ENCODE measurements around the gene ACLY.

The ACLY gene

DNA sequence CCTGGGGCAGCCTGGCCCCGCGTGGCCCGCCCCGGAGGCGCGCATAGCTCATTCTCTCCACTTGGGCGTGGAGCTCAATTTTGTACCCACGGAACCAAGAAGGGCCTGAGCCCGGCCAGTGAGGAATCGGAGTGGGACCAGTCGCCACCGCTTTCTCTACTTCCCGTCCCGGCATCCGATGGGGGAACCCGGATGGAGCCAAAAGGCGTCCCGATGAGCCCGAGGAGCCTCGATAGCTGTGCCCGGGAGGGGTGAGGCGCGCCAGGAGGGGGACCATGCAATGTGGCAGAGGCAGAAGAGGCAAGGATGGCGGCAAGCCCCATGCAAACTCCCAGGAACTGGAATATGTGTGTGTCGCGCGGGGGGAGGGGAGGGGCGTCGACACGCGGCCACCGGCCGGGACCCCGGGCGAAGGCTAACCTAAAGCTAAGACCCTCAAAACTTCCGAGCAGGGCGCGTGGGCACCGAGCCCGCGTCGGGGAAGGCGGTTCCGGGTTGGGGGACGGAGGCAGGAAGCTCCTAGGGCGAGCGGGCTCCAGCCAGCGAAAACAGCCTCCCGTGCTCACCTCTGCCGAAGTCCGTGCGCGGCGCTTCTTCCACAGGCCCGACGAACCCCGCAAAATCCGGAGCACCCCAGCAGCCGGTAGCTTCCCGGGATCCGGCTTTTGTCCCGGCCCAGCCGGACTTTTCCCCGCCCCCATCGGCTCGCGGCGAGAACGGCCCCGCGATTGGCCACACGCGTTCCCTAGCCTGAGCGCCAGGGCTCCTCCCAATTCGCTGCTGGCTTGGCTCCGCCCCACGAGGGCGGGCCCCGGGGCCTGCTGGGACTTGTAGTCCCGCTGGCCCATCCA lies at the start of gene ACLY:
Gene ACLY (minus strand): TSS at position 638 of the 851 bp plus-strand sequence. CDS start 5,078 bp downstream, outside the sequence.
- DNase-seq (ENCODE audit: low spot score) = peak; percentile 97

DNA sequence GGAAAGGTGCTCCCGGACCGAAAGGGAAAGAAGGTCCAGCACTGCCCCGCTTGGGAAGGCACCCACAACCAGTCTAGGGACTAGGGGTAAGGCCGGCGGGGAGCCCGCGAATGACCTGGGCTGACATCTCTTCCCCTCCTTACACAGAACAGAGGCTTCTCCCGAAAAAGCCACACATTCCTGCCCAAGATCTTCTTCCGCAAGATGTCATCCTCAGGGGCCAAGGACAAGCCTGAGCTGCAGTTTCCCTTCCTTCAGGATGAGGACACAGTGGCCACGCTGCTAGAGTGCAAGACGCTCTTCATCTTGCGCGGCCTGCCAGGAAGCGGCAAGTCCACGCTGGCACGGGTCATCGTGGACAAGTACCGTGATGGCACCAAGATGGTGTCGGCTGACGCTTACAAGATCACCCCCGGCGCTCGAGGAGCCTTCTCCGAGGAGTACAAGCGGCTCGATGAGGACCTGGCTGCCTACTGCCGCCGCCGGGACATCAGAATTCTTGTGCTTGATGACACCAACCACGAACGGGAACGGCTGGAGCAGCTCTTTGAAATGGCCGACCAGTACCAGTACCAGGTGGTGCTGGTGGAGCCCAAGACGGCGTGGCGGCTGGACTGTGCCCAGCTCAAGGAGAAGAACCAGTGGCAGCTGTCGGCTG lies 49.3 kb upstream of the ACLY start:
- no peak for DNase-seq (ENCODE audit: low spot score)

DNA sequence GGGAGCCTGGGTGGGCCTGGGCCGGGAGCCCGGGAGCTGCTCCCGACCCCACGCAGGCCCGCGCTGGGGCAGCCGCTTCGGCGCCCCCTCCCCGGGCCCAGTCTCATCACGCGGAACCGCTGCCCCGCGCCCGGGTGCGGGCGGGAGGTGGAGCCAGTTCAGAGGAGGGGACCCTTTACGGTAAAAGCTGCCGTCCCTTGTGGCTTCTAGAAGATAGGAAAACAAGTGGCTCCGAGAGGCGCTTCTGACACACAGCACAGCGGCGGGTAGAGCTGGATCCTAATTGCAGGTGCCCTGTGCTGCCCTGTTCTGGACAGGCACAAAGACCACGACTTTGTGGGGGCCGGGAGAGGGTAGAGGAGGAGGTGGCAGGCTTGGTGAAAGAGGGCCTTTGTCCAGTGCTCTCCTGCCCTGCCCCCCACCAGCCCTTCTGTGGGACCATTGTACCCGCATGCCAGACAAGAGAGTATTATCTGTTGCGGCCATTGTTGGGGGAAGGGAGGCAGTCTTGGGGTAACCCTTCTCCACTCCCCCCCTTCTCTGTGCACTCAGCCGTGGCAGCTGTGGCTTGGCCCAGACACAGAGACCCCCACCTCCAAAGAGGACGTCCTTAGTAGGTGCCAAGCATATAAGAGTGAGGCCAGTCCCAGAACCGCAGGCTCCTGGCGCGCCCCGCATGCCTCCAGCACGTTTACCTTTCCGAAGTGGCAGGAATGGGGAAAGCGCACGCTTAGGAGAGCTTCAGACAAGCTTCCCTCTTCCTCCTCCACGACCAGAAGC lies 48.6 kb upstream of the ACLY start:
- DNase-seq (ENCODE audit: low spot score) = no peak

DNA sequence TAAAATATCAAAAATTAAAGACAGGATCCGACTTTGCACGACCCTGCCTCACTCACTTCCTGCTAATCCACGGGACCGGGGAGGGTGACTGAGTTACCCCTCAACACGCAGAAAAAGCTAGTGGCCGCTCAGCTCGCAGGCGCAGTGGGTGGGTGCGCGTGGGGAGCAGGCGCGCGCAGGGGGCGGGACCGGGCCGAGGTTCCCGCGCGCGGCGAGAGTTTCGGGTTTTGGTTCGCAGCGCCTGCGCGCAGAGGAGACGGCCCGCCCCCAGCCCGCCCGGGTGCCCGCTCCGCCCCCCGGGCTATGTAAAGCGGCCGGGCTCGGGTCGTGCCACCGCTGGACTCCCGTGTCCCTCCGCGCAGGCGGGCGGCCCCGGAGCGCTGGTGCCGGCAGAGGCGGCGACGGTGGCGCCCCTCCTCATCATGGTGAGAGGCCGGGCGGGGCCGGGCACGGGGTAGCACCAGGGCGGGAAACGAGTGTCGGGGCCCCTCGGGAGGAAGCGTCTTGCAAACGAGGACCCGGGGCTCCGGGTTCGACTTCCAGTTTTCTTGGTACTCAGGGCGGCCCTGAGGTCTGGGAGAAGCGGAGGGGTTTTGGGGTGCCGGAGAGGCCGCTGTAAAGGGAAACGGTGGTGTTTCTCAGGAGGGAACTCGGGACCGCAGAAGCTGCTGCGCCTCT lies 47.9 kb upstream of the ACLY start, which contains the start of gene CNP:
Gene CNP (plus strand): TSS at position 333 of the 678 bp plus-strand sequence. CDS start 90 bp downstream, at position 423.
- peak; percentile 79 for DNase-seq (ENCODE audit: low spot score)

DNA sequence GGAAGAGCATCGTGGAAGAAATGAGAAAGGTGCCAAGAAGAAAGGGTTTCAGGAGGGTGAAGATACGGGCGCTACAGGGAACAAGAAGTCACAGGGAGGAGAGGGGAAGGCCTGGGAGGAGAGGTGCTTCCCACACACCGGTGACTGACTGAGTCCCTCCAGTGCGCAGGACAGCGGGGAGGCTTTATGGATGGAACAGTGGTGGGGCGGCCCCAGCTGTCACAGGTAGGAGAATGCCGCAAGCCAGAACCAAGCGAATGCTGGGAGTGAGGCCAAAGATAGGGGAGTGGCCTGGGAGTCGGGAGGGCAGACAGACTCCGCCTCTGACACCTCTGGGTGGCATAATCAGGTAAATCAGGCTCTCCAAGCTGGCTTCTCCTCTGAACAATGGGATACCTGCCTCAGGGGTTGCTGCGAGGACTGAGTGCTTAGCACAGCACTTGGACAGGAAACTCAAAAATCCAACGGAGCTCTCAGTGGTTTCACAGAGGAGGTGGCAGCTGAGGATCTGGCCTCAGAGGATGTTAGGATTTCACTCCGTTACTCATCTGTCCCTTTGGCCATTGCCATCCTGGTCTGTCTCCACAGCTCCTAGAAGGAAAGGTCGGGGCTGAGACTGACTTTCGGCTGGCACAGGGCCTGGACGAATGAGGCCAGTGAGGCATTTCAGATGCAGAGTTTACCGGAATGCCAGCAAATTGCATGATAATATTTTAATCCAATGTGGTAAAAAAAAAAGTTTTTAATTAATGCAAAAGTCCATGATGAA lies 47.1 kb upstream of the ACLY start:
- peak; percentile 81 for DNase-seq (ENCODE audit: low spot score)

DNA sequence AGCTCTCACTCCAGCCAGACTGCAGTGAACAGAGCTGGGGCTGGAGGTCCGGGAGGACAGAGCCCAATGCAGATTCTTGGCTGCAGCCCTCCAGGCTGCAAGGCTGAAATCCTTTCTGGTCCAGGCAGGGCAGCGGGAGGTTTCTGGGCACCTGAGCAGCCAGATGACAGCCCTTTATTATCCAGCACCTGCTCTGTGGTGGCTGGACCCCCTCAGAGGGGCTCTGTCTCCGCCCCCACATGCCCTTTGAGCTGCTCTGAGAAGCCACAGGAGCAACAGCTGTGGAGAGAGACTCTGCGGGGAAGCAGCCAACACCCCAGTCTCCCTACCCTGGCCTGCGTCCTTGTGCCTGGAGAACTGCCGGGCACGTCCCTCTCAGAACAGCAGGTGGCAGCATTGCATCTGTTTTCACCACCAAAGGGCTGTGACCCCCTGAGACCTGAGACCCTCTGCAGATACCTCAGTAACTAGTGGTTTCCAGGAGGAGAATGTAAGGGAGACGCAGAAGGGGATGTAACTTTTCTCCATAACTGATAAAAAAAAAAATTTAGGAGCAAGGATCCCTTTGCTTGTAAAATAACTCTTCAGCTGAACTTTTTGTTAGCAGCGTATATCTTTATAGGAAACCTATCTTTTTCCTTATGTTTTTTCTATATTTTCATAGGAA lies 44.1 kb upstream of the ACLY start:
- peak; percentile 82 for DNase-seq (ENCODE audit: low spot score)

DNA sequence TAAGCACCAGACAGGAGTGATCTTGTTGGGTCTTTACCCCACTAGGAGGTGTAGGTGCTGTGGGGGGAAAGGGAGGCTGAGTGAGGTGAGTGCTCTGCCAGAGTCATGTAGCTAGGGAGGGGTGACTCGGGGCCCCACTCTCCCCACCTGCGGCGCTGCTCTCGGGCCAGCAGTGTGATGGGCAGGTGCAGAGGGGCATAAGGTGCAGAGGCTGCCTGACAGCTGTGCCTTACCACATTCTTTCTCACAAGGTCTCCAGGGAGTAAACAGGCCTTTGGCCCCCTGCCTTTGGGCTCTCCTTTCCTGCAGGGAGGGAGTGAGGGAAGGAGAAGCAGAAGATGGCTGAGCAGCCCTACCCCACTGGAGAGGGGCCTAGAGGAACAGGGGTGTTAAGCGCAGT lies 43.4 kb upstream of the ACLY start:
- DNase-seq (ENCODE audit: low spot score) = no peak

DNA sequence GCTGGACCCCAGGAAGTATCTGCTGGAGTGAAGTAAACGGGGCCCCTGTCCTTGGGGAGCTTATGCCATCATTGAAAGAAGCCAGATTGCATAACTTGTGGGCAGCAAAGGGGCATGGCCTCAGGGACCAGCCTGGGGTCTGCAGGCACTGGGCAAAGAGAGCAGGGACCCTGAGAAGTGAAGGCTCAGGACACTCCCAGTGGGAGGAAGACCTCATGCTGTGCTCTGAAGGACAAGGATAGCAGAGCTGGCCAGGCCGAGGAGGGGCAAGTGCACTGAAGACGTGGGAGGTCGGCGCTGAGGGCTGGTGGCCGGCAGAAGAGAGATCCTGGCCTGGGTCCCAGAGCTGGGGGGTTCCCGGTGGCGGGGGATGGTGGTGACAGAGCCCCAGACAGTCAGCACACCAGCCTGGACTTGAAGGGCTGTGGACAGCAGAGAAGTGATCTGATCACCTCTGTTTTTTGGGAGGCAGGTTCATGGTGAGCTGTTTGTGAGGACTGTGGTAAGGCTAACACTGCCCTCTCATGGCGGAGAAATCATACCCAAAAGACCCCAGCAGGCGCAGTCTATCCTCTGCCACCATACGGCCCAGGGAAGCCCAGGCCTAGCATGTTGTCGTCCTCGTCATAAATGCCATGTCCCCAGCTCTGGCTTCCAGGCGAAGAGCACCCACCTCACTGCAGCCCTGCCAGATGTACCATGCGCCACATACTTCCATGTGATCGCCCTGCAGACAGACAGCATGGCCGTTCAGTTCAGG lies 40.8 kb upstream of the ACLY start:
- peak; percentile 61 for DNase-seq (ENCODE audit: low spot score)

DNA sequence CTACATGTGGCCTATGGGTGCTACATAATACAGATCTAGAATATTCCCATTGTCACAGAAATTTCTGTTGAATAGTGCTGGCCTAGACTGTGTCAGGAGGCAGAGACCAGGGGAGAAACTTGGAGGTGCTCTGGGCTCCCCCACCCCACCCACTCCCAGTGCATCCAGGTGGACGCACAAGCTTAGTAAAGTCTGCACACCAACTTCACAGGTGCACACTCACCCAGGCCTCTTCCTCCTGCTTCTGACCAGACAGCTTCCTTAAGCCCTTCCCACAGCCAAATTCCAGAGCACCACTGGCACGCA lies 40.2 kb upstream of the ACLY start:
- no peak for DNase-seq (ENCODE audit: low spot score)

DNA sequence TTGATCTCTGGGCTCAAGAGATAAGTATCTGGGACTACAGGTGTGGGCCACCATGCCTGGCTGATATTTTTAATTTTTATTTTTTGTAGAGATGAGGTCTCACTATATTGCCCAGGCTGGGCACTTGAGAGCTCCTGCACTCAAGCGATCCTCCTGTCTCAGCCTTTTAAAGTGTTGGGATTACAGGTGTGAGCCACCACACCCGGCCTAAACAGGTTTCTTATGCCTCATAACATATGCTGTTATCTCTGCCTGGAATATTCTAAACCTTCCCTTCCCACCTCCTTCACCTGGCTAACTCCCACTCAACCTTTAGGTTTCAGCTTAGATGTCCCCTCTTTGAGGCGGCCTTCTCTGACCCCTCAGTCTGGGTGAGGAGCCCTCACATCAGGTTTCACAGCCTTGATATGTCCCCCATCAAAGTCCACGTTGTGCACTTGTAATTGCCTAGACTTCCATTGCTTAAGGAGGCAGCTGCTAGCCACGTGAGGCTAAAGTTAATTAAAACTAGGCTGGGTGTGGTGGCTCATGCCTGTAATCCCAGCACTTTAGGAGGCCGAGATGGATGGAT lies 39.2 kb upstream of the ACLY start:
- DNase-seq (ENCODE audit: low spot score) = no peak

DNA sequence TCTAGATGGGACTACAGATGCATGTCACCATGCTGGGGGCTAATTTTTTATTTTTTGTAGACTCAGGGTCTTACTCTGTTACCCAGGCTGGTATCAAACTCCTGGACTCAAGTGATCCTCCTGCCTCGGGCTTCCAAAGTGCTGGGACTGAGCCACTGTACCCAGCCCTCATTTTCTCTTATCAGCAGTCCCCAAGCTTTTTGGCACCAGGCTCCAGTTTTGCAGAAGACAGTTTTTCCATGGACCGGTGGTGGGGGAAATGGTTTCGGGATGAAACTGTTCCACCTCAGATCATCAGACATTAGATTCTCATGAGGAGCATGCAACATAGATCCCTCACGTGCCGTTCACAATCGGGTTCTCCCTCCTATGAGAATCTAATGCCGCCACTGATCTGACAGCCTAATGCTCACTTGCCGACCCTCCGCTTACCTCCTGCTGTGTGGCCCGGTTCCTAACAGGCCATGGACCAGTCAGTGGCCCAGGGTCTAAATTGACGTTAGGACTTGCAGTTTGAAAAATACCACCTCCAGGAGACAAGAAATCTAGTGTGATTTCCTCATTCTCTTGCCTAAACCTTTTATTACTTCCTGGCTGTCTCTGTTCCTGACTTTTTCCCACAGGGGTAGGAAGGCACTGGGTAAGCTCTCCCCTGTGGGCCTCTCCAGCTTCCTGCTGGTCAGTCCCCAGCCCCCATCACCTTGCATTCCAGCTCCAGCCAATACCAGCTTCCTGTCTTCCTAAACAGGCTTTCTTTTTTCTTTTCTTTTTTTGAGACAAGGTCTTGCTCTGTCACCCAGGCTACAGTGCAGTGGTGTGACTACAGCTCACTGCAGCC lies 38.5 kb upstream of the ACLY start:
- DNase-seq (ENCODE audit: low spot score) = no peak

DNA sequence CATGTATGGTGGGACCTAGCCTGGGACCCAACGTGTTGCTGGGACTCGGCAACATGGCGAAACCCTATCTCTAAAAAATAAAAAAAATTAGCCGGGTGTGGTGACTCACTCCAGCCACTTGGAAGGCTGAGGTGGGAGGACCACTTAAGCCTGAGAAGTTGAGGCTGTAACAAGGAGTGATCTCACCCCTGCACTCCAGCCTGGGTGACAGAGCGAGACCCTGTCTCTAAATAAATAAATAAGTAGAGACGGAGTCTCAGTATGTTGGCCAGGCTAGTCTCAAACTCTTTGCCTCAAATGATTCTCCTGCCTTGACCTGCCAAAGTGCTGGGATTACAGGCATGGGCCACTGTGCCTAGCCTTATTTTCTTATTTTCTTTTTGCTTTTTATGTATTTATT lies 37.8 kb upstream of the ACLY start:
- DNase-seq (ENCODE audit: low spot score) = no peak

DNA sequence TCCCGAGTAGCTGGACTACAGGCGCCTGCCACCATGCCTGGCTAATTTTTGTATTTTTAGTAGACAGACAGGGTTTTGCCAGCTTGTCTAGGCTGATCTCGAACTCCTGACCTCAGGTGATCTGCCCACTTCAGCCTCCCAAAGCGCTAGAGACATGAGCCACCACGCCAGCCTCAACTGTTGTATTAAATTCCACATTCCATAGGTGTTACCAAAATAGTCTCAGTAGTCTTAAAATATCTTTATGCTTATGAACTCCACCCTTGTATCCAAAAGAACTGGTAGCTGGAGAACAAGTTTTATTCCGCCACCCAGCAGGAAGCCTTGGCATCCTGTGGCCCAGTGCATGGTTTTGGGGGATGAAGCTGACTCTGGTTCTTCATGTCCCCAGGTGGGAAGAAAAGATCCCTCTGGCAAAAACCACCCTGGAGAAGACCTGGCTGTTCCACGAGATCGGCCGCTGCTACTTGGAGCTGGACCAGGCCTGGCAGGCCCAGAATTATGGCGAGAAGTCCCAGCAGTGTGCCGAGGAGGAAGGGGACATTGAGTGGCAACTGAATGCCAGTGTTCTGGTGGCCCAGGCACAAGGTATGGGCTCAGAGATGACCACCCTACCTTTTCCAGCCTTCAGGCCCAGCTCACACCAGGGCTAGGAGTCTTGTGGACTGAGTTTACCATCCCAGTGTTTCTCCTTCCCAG lies 30.2 kb upstream of the ACLY start:
- no peak for DNase-seq (ENCODE audit: low spot score)

DNA sequence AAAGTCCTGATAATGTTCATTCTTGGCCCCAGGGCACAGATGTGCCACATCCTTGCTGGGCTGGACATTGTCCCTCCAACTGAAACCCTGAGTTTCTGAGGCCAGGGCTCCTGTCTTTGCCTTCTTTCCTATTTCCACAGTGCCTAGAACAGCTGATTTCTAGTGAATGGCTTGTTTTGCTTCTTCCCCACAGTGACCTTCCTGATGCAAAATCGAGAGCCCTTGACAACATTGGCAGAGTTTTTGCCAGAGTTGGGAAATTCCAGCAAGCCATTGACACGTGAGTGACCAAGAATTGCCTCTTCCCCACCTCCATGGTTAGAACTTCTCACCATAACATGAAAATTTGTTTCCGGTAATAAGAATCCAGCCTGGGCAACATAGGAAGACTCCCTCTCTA lies 26.2 kb upstream of the ACLY start:
- no peak for DNase-seq (ENCODE audit: low spot score)

DNA sequence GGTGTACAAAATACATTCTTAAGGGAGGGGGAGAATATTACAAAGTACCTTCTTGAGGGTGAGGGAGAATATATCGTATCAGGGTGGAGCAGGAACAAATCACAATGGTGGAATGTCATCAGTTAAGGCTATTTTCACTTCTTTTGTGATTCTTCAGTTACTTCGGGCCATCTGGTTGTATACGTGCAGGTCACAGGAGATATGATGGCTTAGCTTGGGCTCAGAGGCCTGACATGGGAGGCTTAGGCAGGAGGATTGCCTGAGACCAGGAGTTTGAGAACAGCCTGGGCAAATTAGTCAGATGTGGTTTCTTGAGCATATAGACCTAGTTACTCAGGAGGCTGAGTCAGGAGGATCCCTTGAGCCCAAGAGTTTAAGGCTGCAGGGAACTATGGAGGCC lies 24.7 kb upstream of the ACLY start:
- DNase-seq (ENCODE audit: low spot score) = no peak

DNA sequence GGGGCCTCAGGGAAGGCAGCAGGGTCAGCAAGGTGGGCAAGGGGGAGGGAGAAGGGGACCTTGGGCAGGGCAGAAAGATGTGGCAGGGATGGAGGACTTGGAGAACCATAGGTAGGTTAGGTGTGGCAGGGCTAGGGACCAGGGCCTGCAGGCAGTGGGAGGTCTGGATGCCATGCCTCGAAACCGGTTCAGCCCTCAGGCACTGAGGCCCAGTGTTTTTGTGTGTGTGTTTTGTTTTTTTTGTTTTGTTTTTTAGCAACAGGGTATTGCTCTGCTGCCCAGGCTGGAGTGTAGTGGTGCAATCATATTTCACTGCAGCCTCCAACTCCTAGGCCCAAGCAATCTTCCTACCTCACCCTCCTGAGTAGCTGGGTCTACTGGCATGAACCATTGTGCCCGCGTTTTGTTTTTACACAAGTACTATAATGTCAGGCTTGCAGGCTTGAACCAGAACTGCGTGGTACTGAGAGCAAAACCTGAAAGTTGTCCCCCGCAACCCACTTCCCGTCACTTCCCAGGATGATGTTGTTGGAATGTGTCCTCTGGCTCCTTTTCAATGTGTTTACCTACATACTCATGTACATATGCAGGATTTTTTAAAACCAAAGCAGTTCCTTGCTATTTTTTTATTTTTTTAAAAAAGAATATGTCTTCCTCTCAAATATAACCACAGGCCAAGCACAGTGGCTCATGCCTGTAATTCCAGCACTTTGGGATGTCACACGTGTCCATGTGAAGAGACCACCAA lies 24.0 kb upstream of the ACLY start:
- DNase-seq (ENCODE audit: low spot score) = no peak

DNA sequence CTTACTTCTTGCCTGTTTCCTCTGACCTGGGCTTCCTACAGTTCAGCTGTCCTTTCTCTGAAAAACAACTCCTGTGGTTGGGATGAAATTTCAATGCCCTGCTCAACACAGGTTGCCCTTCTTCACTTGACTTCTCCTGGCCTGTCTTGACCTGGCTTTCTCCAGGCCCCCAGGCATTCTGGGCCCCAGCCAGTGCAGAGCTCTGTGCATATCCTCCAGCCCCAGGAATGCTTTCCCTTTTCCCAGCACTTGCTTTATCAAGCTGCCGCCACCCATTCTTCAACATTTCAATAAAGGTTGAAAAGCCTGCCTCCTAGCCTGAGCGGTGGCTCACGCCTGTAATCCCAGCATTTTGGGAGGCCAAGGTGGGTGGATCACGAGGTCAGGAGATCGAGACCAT lies 22.4 kb upstream of the ACLY start:
- DNase-seq (ENCODE audit: low spot score) = no peak

DNA sequence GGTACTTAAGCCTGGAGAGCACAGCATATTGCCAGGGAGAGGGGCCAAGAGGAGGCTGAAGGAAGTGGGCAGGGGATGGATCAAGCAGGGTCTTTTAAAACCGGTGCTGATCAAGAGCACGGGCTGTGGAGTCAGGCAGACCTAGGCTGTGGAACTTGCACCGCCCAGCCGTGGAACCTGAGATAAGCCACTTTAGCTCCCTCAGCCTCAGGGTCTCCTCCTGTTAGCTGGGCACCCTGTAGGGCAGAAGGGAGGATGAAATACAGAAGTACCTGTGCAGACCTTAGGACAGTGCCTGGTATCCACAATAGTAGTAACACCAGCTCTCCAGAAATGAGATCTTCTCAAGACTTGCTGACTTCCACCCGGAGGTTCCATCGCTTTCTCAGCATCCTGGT lies 20.9 kb upstream of the ACLY start:
- no peak for DNase-seq (ENCODE audit: low spot score)

All from cerebellar cortex (tissue), 1 donor.